Transverse colon (tissue), 4 donors: ENCODE data around the gene TEX11. TPM values are rescaled to one million over a fixed set of nuclear protein-coding genes. Genes with fewer than 3 reads are reported as not detected.
"Not testable (repeated sequence)": the region's sequence is repeated elsewhere in the genome, so short reads cannot be mapped to it uniquely, and the experiment has no call there.

Source experiments
- DNase-seq: peaks from one replicate; pipeline ENCODE4 v3.0.0-alpha.2; 2019
- H3K27ac ChIP-seq, 4 donors: fragments of 200-600 bp; sonication (generic); 2 replicates each; pipeline ENCODE4 v1.5.1; 2016 to 2018; ENCODE audit warnings: inconsistent platforms in 4 of 4
- H3K27me3 ChIP-seq: fragments of 200-600 bp; sonication (generic); 2 replicates; pipeline ENCODE4 v1.5.1; 2017; ENCODE audit warnings: inconsistent platforms
- H3K36me3 ChIP-seq, 4 donors: fragments of 200-600 bp; sonication (generic); 2 replicates each; pipeline ENCODE4 v1.5.1; 2017 to 2019; ENCODE audit warnings: inconsistent platforms in 4 of 4
- H3K4me1 ChIP-seq, 4 donors: fragments of 200-600 bp; sonication (generic); 2 replicates each; pipeline ENCODE4 v1.5.1; 2017 to 2020; ENCODE audit warnings: inconsistent platforms in 4 of 4
- H3K4me3 ChIP-seq, 4 donors: fragments of 200-600 bp; sonication (generic); 1 replicate in 1 of 4; 2 replicates in 3 of 4; pipeline versions ENCODE4 v1.5.1 to v1.6.1; 2017 to 2019; ENCODE audit warnings: inconsistent platforms in 4 of 4
- H3K9me3 ChIP-seq, 2 donors: fragments of 200-600 bp; sonication (generic); 2 replicates each; pipeline ENCODE4 v1.5.1; 2017 to 2019; ENCODE audit warnings: inconsistent platforms in 2 of 2
- CTCF ChIP-seq, 5 experiments: fragments of 200-600 bp in 3 of 5; fragments of 450-650 bp in 2 of 5; sonication (generic) in 3 of 5; IDR thresholded peaks; 1 replicate in 2 of 5; 2 replicates in 3 of 5; pipeline ENCODE4 v1.5.1; 2016 to 2017; ENCODE audit warnings: antibody characterized with exemption in 5 of 5, inconsistent platforms in 3 of 5, mild to moderate bottlenecking in 2 of 5, moderate library complexity in 1 of 5
- EP300 ChIP-seq: sonication (generic); formaldehyde crosslinking; IDR thresholded peaks from one replicate; pipeline ENCODE4 v1.6.1; 2017; ENCODE audit warnings: antibody characterized with exemption, low read depth
- POLR2A ChIP-seq: fragments of 450-650 bp; IDR thresholded peaks from one replicate; pipeline ENCODE4 v1.6.1; 2016; ENCODE audit warnings: antibody characterized with exemption, mild to moderate bottlenecking, moderate library complexity
- POLR2AphosphoS5 ChIP-seq, 3 donors: sonication (generic); formaldehyde crosslinking; IDR thresholded peaks; one replicate each; pipeline ENCODE4 v1.6.1; 2016; ENCODE audit warnings: antibody characterized with exemption in 3 of 3
- WGBS, 2 donors: methylation state at CpG; one replicate each; pipeline ENCODE4 v1.1.5; 2018; ENCODE audit warnings: low coverage in 1 of 2; 5-methylcytosine and 5-hydroxymethylcytosine counted together
- in situ Hi-C, 4 donors: fragments of 200-750 bp; cut with MboI; loops; one replicate each; pipeline versions ENCODE4 v1.15.0 to v1.15.1; 2017; ENCODE audit warnings: low sequenced_read_pairs in 3 of 4, low pct_ligation_motif_present in 1 of 4, low pct_unique_long_range_greater_than_20kb in 1 of 4
- intact Hi-C: fragments of 100-400 bp; cut with DNase I; formaldehyde crosslinking; loops from one replicate; pipeline ENCODE4 v1.15.1; 2023; ENCODE audit warnings: low total_unique reads
- total RNA-seq, 4 donors: library from RNA; depleted of rRNA; stranded (reverse); fragments of >200 nt; gene quantifications; one replicate each; pipeline ENCODE4 v1.1.0, GENCODE V29; 2016

TEX11 gene
- total RNA-seq, 4 donors from 2014 or later, result 0.27 to 0.79 TPM; not detected in 2

- H3K4me3 ChIP-seq, result no peak overlapping the region
- in situ Hi-C loops, result no loop called here
- no peaks in the 10 kb centered on the region for H3K36me3 ChIP-seq
- TF ChIP-seq CTCF (IDR thresholded peaks at IDR 0.05), result no peak
- TF ChIP-seq POLR2AphosphoS5 (IDR thresholded peaks at IDR 0.05), result no peak
- intact Hi-C loops, result no loop called here
- H3K4me1 ChIP-seq, result no peaks in the 10 kb centered on the region
- WGBS, 2 donors, result 78 to 84% methylated on average over 2 to 4 of the region's 4 CpGs
- H3K9me3 ChIP-seq, result no peaks in the 10 kb centered on the region
- no peak overlapping the region for H3K27ac ChIP-seq
- no peaks in the 10 kb centered on the region for H3K27me3 ChIP-seq
- DNase-seq, result no peak
Measured at GRCh38 chrX:70577442-70577841, 331.1 kb downstream of the TEX11 start.

GRCh38 chrX:70569922-70570576 is 338.5 kb downstream of the TEX11 start:
- H3K9me3 ChIP-seq, result not testable (repeated sequence)

GRCh38 chrX:70554948-70555347 is 353.6 kb downstream of the TEX11 start:
- no peak for DNase-seq
- in situ Hi-C loops, result loop anchor here in 2 of 4 donors (10.0 kb wide), 1 partner anchor 100 kb away; no protein-coding TSS in a partner anchor
- Histone ChIP-seq H3K27ac (no peak overlapping the region), H3K27me3 (no peaks in the 10 kb centered on the region), H3K4me1 (peaks cover 0 to 8% (median 3%) of the 10 kb centered on the region in 4 donors), H3K36me3 (no peaks in the 10 kb centered on the region), H3K9me3 (no peaks in the 10 kb centered on the region), H3K4me3 (no peak overlapping the region)
- 68% methylated on average over 5 of the region's 5 CpGs; no CpG with 5 or more reads in 1 of the 2 donors for WGBS, 2 donors
- no peak for TF ChIP-seq EP300
- TF ChIP-seq POLR2A, result no peak
- TF ChIP-seq CTCF (IDR thresholded peaks at IDR 0.05), result no peak
- TF ChIP-seq POLR2AphosphoS5 (IDR thresholded peaks at IDR 0.05), result no peak
- intact Hi-C loops, result no loop called here

More at GRCh38 chrX:70569922-70570576, 338.5 kb downstream of the TEX11 start:
- H3K4me3 ChIP-seq, H3K4me1 ChIP-seq, H3K36me3 ChIP-seq, H3K27me3 ChIP-seq, intact Hi-C loops, in situ Hi-C loops, DNase-seq, H3K27ac ChIP-seq: not testable (repeated sequence)
- 88% methylated on average over 21 of the region's 21 CpGs; no CpG with 5 or more reads in 1 of the 2 donors for WGBS, 2 donors

GRCh38 chrX:70554523-70554922 is 354.0 kb downstream of the TEX11 start:
- in situ Hi-C loops, result loop anchor here in 2 of 4 donors (10.0 kb wide), 1 partner anchor 100 kb away; no protein-coding TSS in a partner anchor
- WGBS, 2 donors, result 19% methylated on average over 2 of the region's 2 CpGs; no CpG with 5 or more reads in 1 of the 2 donors
- DNase-seq, result no peak
- intact Hi-C loops, result no loop called here
- no peaks in the 10 kb centered on the region for H3K27me3 ChIP-seq
- no peak for TF ChIP-seq POLR2A
- TF ChIP-seq EP300, result no peak
- TF ChIP-seq POLR2AphosphoS5 (IDR thresholded peaks at IDR 0.05), result no peak
- TF ChIP-seq CTCF (IDR thresholded peaks at IDR 0.05), result no peak
- no peak overlapping the region for H3K27ac ChIP-seq
- no peaks in the 10 kb centered on the region for H3K36me3 ChIP-seq
- H3K9me3 ChIP-seq, result no peaks in the 10 kb centered on the region
- no peak overlapping the region for H3K4me3 ChIP-seq
- H3K4me1 ChIP-seq, result peaks cover 0 to 8% (median 3%) of the 10 kb centered on the region in 4 donors
